LNCAP (cell line): ENCODE data around the gene SMPX.

ENCODE experiments used
- CTCF ChIP-seq: fragments of 450-650 bp; IDR thresholded peaks from 2 replicates; pipeline ENCODE4 v1.5.1; 2017; ENCODE audit warnings: mild to moderate bottlenecking

SMPX gene

GRCh38 chrX:21741869-21742701 is 15.8 kb downstream of the SMPX start:
- no peak for TF ChIP-seq CTCF

GRCh38 chrX:21741364-21741763 is 16.6 kb downstream of the SMPX start:
- TF ChIP-seq CTCF, result no peak

GRCh38 chrX:21740329-21741274 is 17.3 kb downstream of the SMPX start:
- no peak for TF ChIP-seq CTCF

- no peak for TF ChIP-seq CTCF
Measured at GRCh38 chrX:21738950-21739287, 19.0 kb downstream of the SMPX start.

- TF ChIP-seq CTCF, result no peak
Measured at GRCh38 chrX:21738210-21738949, 19.5 kb downstream of the SMPX start.

- TF ChIP-seq CTCF, result no peak
Measured at GRCh38 chrX:21735768-21736127, 22.2 kb downstream of the SMPX start.

- TF ChIP-seq CTCF, result no peak
Measured at GRCh38 chrX:21735038-21735767, 22.7 kb downstream of the SMPX start.
